ENCODE results near the gene PINLYP. TPM values are rescaled to one million over a fixed set of nuclear protein-coding genes. Genes with fewer than 3 reads are reported as not detected.

The PINLYP gene
- total RNA-seq: 7.2 and 14.7 TPM in 2 replicates
- 5.1 TPM in 2 replicates for polyA plus RNA-seq
- 6.7 and 6.8 TPM in 2 replicates for polyA plus RNA-seq (2012)
- 8.9 and 9.6 TPM in 2 replicates for polyA minus RNA-seq (ENCODE audit: low replicate concordance)

DNA sequence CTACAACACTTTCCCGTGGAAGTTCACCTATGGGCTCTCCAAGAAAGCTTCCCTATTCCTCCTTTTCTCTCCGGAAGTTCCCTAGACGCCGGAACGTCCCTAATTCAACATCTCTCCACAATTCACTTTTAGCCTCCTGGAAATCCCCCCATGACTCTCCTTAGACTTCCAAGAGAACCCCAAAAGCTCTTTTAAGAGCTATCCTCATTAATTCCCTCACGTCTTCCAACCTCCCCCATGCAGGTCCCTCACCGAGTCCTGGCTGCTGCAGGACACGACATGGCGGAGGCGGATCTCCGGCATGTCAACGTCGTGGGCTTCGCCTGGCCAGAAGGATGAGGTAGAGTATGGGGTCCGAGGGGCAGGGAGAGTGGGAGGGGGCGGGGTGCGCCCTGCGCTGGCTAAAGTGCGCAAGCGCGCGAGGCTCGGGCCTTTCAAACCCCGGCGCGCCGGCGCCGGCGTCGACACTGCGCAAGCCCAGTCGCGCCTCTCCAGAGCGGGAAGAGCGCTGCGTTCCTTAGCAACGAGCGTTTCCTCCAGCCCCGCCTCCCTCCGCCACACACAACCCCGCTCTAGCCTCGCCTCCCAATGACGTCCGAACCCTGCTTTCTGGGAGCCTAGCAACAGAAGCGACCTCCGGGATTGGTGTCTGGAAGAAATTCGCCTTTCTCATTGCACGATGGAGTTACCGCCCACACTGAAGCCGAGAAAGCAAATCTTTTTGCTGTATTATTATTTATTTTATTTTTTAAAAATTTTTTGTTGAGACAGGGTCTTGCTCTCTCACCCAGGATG lies at the start of gene PINLYP, which contains the start of gene XRCC1:
PINLYP (plus strand) TSS at position 646 of the 795 bp plus-strand sequence. CDS start 1,391 bp downstream, outside the sequence.
XRCC1 (minus strand) TSS at position 372 of the 795 bp plus-strand sequence; CDS start at position 303, 69 bp downstream.
- TF ChIP-seq, protein P1, sequence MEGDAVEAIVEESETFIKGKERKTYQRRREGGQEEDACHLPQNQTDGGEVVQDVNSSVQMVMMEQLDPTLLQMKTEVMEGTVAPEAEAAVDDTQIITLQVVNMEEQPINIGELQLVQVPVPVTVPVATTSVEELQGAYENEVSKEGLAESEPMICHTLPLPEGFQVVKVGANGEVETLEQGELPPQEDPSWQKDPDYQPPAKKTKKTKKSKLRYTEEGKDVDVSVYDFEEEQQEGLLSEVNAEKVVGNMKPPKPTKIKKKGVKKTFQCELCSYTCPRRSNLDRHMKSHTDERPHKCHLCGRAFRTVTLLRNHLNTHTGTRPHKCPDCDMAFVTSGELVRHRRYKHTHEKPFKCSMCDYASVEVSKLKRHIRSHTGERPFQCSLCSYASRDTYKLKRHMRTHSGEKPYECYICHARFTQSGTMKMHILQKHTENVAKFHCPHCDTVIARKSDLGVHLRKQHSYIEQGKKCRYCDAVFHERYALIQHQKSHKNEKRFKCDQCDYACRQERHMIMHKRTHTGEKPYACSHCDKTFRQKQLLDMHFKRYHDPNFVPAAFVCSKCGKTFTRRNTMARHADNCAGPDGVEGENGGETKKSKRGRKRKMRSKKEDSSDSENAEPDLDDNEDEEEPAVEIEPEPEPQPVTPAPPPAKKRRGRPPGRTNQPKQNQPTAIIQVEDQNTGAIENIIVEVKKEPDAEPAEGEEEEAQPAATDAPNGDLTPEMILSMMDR (conservative IDR thresholded peaks at IDR 0.05 in 1 of 2, IDR thresholded peaks at IDR 0.05 in 1 of 2; ENCODE audit: low read depth in 1 of 2, low read length in 2 of 2): no peak
- no peak for TF ChIP-seq EZH2 (IDR thresholded peaks at IDR 0.05; ENCODE audit: low read length, missing control alignments)
- H3K27ac ChIP-seq (ENCODE audit: insufficient read depth, low read length): peak within 1 kb of the TSS; percentile 96

GRCh38 chr19:43525836-43526771 lies 49.5 kb upstream of the PINLYP start:
- Histone ChIP-seq H3K4me3 (replicated peaks in 1 of 4; ENCODE audit: control extremely low read depth in 1 of 4, insufficient read depth in 1 of 4, low read depth in 3 of 4, low read length in 4 of 4) (peak overlapping the region; percentile 82 to 90 (median 88)), H3K9me3 (ENCODE audit: control insufficient read depth, insufficient read depth, low read depth, low read length) (no peaks in the 10 kb centered on the region), H3K27ac (ENCODE audit: insufficient read depth, low read length) (peak overlapping the region; percentile 75), H3K36me3 (ENCODE audit: control insufficient read depth, insufficient read depth, low read length) (no peaks in the 10 kb centered on the region), H3K27me3 (ENCODE audit: control insufficient read depth, insufficient read depth, low read length) (no peaks in the 10 kb centered on the region), H3K4me1 (ENCODE audit: control insufficient read depth, extremely low read depth, insufficient read depth, low read length) (no peaks in the 10 kb centered on the region), H3K4me2 (ENCODE audit: extremely low read depth, insufficient read depth, low read length) (peak overlapping the region; percentile 86), H3K79me2 (ENCODE audit: control insufficient read depth, insufficient read depth, low read length) (peaks cover 28% of the 10 kb centered on the region), H2AFZ (ENCODE audit: low read length) (peak overlapping the region; percentile 7), H4K20me1 (ENCODE audit: control insufficient read depth, extremely low read depth, insufficient read depth, low read length) (no peaks in the 10 kb centered on the region), H3K9ac (ENCODE audit: insufficient read depth, low read length) (peak overlapping the region; percentile 73)
- TF ChIP-seq, protein P1 (conservative IDR thresholded peaks at IDR 0.05 in 1 of 2, IDR thresholded peaks at IDR 0.05 in 1 of 2; ENCODE audit: low read depth in 1 of 2, low read length in 2 of 2): no peak
- no peak for TF ChIP-seq EZH2 (IDR thresholded peaks at IDR 0.05; ENCODE audit: low read length, missing control alignments)
- no peak for DNase-seq (ENCODE audit: low read depth in 2 of 2)

More for the DNA sequence above, at the start of gene PINLYP, which contains the start of gene XRCC1:
- no peaks in the 10 kb centered on the region for H3K36me3 ChIP-seq (ENCODE audit: control insufficient read depth, insufficient read depth, low read length)
- peak within 1 kb of the TSS; percentile 80 to 99 (median 86) for H3K4me3 ChIP-seq (replicated peaks in 1 of 4; ENCODE audit: control extremely low read depth in 1 of 4, insufficient read depth in 1 of 4, low read depth in 3 of 4, low read length in 4 of 4)
- H4K20me1 ChIP-seq (ENCODE audit: control insufficient read depth, extremely low read depth, insufficient read depth, low read length): no peaks in the 10 kb centered on the region
- peak within 1 kb of the TSS; percentile 91 for H3K4me2 ChIP-seq (ENCODE audit: extremely low read depth, insufficient read depth, low read length)
- H3K9ac ChIP-seq (ENCODE audit: insufficient read depth, low read length): peak within 1 kb of the TSS; percentile 88
- no peaks in the 10 kb centered on the region for H3K4me1 ChIP-seq (ENCODE audit: control insufficient read depth, extremely low read depth, insufficient read depth, low read length)
- H3K27me3 ChIP-seq (ENCODE audit: control insufficient read depth, insufficient read depth, low read length): no peaks in the 10 kb centered on the region
- peaks cover 6% of the 10 kb centered on the region for H3K79me2 ChIP-seq (ENCODE audit: control insufficient read depth, insufficient read depth, low read length)
- peak; percentile 98 for DNase-seq (ENCODE audit: low read depth in 2 of 2)
- H3K9me3 ChIP-seq (ENCODE audit: control insufficient read depth, insufficient read depth, low read depth, low read length): no peaks in the 10 kb centered on the region
- H2AFZ ChIP-seq (ENCODE audit: low read length): peak within 1 kb of the TSS; percentile 89
